Stimulated activated CD8-positive, alpha-beta memory T cell treated with anti-CD3 and anti-CD28 coated beads, Interleukin-2, amount 100 ng/mL, for 48 hours (primary cell): ENCODE measurements around the gene YWHAE.
"Not testable (repeated sequence)": the region's sequence is repeated elsewhere in the genome, so short reads cannot be mapped to it uniquely, and the experiment has no call there.

Source experiments
- DNase-seq, 2 donors: peaks; one replicate each; pipeline ENCODE4 v3.0.0-alpha.2; 2020; ENCODE audit warnings: low read depth in 2 of 2

Gene YWHAE

GRCh38 chr17:1374431-1375177 is 25.4 kb downstream of the YWHAE start:
- DNase-seq, result no peak

DNA sequence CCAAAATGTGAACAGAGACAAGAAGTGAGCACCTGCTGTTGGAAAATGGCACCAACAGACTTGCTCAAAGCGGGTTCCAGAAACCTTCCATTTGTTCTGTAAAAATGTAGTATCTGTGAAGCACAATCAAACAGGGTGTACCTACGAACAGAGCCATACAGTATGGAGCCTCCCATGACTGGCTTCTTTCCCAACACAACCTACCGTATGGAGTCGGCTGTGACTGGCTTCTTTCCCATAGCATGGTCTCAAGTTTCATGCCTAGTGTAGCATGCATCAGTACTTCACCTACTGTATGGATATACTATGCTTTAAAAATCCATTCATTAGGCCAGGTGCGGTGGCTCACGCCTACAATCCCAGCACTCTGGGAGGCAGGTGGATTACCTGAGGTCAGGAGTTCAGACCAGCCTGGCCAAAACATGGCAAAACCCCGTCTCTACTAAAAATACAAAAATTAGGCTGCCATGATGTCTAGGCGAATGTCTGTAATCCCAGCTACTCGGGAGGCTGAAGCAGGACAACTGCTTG is 26.2 kb downstream of the YWHAE start:
- no peak for DNase-seq

DNA sequence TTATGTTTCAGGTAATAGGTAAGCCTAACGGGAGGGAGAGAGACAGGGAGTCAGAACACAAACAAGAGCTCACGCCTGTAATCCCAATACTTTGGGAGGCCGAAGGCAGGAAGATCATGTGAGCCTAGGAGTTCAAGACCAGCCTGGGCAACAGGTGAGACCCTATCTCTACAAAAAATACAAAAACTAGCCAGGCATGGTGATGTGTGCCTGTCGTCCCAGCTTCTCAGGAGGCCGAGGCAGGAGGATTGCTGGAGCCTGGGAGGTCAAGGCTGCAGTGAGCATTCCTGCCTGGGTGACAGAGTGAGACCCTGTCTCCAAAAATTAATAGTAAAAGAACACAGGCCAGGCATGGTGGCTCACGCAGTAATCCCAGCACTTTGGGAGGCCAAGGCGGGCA is 27.4 kb downstream of the YWHAE start:
- no peak for DNase-seq

DNA sequence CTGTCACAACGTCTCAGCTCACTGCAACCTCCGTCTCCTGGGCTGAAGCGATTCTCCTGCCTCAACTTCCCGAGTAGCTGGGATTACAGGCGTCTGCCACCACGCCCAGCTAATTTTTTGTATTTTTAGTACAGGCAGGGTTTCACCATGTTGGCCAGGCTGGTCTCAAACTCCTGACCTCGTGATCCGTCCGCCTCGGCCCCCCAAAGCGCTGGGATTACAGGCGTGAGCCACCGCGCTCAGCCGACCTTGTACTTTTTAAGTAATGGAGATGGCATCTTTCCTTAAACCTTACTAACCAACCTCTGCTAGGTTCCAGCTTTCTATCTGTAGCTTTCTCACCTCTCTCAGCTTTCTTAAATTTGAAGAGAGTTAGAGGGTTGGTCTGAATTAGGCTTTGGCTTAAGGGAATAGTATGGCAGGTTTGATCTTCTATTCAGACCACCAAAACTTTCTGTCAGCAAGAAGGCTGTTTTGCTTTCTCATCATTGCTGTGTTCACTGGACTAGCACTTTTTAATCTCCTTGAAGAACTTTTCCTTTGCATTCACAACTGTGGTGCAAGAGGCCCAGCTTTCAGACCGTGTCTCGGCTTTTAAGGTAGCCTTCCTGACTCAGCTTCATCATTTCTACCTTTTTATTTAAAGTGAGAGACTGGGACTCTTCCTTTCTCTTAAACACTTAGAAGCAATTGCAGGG is 28.0 kb downstream of the YWHAE start:
- no peak for DNase-seq

- no peak for DNase-seq
Measured at GRCh38 chr17:1368588-1368987, 31.4 kb downstream of the YWHAE start.

GRCh38 chr17:1367351-1367745 is 32.7 kb downstream of the YWHAE start:
- no peak for DNase-seq

- DNase-seq, result no peak
Measured at GRCh38 chr17:1366234-1366633, 33.8 kb downstream of the YWHAE start.

DNA sequence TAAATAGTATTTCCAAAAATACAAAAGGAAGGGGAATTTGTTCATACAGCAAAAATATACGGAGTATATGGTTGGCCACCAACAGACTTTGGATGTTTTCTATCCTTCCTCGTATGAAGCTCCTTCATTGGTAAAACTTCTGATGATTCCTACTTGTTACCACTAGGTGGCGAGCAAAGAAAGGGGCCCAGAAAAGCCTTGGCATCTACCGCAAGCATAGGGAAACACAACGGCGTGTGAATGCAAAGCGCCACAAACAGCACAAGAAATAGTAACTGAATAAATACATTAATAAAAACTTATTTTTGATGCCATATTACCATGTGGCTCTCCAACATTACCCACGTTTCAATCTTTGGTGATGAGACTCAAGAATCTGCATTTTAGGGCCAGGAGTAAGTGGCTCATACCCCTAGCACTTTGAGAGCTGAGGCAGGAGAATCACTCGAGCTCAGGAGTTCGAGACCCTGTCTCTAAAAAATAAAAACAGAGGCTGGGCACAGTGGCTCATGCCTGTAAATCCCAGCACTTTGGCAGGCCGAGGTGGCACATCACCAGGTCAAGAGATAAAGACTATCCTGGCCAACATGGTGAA is 34.5 kb downstream of the YWHAE start:
- DNase-seq, result no peak

DNA sequence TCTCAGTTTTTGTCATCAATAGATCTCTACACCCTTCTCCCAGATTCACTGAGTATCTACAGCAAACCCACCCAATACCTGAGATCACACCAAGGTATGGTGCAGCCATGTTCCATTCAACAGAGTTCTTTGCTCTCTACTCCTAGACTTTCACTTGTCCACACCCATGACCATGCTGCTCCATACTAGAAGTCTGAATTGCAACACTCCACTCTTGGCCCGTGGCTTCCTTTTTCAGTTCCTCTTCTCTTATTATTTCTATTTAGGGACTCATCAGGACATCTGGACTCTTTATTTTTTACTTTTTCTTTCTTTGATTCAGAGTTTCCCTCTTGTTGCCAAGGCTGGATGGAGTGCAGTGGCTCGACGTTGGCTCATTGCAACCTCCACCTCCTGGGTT is 37.1 kb downstream of the YWHAE start:
- DNase-seq, result no peak

GRCh38 chr17:1362065-1362848 is 37.8 kb downstream of the YWHAE start:
- DNase-seq, result peak in 1 of 2 donors; percentile 24

- DNase-seq, result no peak
Measured at GRCh38 chr17:1360975-1361374, 39.0 kb downstream of the YWHAE start.

DNA sequence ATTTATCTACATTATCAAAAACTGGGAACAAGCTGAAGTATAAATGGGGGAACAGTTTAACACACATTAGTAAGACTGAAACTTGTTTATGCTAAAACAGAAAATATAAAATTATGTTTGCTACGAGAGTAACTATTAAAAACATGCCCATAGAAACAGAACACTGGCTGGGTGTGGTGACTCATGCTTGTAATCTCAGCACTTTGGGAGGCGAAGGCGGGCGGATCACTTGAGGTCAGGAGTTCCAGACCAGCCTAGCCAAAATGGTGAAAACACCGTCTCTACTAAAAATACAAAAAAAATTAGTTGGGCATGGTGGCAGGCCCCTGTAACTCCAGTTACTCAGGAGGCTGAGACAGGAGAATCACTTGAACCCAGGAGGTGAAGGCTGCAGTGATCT is 39.7 kb downstream of the YWHAE start:
- peak in 1 of 2 donors; percentile 18 for DNase-seq

GRCh38 chr17:1354030-1354429 is 46.0 kb downstream of the YWHAE start:
- no peak for DNase-seq

- not testable (repeated sequence) for DNase-seq
Measured at GRCh38 chr17:1352530-1352929, 47.5 kb downstream of the YWHAE start.

DNA sequence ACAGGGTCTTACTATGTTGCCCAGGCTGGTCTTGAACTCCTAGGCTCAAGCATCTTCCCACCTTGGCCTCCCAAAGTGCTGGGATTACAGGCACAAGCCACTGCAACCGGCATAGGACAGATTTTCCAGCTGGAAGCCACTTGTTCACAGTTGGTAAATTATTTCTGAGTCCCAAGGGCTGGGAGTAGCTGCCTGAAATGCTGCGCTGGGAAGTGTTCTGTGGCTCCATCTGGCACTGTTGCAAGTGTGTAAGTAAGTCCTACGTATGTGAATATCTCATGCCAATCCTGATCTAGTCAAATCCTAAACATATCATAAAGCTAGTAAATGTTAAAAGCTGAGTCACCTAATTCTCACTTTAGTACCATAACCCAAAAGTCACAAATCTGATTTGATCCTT is 48.1 kb downstream of the YWHAE start:
- no peak for DNase-seq

DNA sequence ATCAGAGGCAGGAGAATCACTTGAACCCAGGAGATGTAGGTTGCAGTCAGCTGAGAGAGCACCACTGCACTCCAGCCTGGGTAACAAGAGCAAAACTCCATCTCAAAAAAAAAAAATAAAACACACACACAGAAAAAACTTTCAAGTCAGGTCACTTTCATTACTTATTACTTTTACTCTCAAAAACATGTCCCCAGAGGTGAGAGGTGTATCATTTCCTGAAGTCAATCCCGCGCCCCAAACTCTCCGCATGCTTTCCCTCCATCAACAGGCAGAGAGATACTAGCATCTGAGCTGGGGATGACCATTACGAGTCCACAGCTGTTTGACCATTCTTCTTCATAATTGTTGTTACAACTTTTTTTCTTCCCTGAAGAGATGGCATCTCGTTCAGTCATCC is 48.7 kb downstream of the YWHAE start:
- DNase-seq, result no peak

GRCh38 chr17:1347589-1348323 is 52.3 kb downstream of the YWHAE start:
- DNase-seq, result no peak

DNA sequence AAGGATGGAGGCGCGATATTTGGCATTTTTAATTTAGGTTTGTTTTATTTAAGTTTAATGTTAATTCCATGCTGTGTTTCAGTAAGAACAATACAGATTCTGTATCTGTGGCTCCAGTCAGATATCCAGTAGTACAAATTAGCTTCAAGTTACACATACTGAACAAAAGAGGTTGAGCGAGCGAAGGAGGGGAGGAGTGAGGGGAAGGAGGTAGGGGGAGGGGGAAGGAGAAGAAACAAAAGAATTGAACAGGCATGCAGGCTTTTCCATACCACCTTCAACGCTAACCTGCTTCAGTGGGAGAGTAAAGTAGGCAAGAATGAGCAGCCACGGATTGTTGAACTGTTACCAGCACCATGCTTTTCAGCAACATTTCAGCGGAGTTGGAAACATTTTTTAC is 55.5 kb downstream of the YWHAE start:
- no peak for DNase-seq

DNA sequence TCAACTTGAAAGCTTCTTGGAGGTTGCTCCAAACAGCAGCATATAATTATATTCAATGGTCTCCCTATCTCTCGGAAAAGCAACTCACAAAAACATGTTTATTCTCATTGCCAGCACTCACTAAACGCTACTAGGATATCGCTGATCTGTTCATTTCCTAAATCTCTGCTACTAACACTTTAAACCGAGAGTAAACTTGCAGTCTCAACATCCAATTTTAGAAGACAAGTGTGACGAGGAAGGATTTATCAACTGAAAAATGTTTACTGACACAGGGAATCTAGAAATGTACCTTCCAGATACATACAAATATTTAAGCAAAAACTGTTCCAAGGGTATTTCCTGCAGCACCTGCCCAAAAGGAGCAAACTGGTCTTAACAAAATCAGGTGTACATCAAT is 56.5 kb downstream of the YWHAE start:
- DNase-seq, result no peak

GRCh38 chr17:1340371-1340770 is 59.7 kb downstream of the YWHAE start:
- no peak for DNase-seq

DNA sequence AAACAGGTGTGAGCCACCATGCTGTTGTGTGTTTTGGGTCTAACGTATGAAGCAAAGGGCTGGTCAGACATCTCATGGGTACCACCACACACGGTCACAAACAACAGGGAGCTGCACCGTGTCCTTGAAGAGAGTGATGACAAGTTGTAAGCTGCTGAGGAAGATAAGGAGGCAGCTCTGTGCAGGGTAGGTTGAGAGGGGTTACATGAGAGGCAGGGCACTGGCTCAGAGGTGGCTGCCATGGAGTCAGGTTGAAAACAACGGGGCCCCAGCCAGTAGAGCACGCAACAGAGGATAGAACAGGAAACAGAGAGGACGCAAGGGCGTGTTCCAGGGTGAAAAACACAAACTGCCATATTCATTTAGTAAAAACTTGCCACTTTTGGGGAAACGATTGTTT is 68.3 kb downstream of the YWHAE start:
- DNase-seq, result no peak
